GM19397 (cell line): ENCODE measurements around the gene TMEM45B.

Source experiments
- ATAC-seq: cut with Tn5 transposase; IDR thresholded peaks from one replicate; pipeline ENCODE4 v1.9.1; 2021; ENCODE audit warnings: mild to moderate bottlenecking, moderate library complexity; ENCODE audit not compliant: unreplicated experiment

TMEM45B gene

GRCh38 chr11:129896062-129896461 lies 80.4 kb downstream of the TMEM45B start:
- ATAC-seq: no peak

- ATAC-seq: no peak
Observed at GRCh38 chr11:129905402-129905801, 89.8 kb downstream of the TMEM45B start.
